ENCODE results near the gene RNASE9. TPM values are rescaled to one million over a fixed set of nuclear protein-coding genes. Genes with fewer than 3 reads are reported as not detected.
"Not testable (repeated sequence)": the region's sequence is repeated elsewhere in the genome, so short reads cannot be mapped to it uniquely, and the experiment has no call there.

The RNASE9 gene
- polyA plus RNA-seq, 2 of the 4 experiments (the other 2 are of a cell fraction), result not detected

DNA sequence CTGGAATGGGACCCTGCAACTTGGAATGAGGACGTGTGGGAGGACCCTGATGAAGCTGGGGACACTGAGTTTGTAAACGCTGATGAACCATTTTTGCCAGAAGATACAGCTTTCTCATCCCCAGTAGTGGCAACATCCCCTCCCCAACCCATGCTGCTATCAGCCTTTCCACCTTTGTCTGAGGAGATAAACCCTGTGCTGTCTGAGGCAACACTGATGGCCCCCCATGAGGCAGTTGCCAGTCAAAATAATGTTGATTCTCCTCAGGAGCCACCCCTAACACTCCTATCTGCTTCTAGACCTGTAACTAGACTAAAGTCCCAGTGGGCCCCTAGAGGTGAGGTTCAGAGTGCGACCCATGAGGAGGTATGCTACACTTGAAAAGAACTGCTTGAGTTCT, 7.5 kb upstream of the RNASE9 start:
- ChIA-PET POLR2A (no interaction called here), CTCF (interaction anchor here (0.6 to 1.1 kb wide), 2 partner anchors 10 to 22 kb away, joined by 3 read pairs; no protein-coding TSS in a partner anchor)
- Histone ChIP-seq H3K9me3 (peaks cover 14% of the 10 kb centered on the region), H3K27ac (no peak overlapping the region), H3K4me3 (no peak overlapping the region), H3K4me2 (no peak overlapping the region), H3K4me1 (no peaks in the 10 kb centered on the region)
- TF ChIP-seq SREBF2 (IDR thresholded peaks at IDR 0.05), result no peak
- TF ChIP-seq ELK1 (IDR thresholded peaks at IDR 0.05; ENCODE audit: low read depth, low read length), result no peak
- no peak for TF ChIP-seq KDM1A (IDR thresholded peaks at IDR 0.05; ENCODE audit: low read depth)
- no peak for TF ChIP-seq ZFP36 (IDR thresholded peaks at IDR 0.05; ENCODE audit: borderline replicate concordance, partially characterized antibody)
- no peak for TF ChIP-seq HOXB13 (CRISPR knock-in tag; IDR thresholded peaks at IDR 0.05; ENCODE audit: low read depth)
- TF ChIP-seq CHD4 (IDR thresholded peaks at IDR 0.05; ENCODE audit: borderline replicate concordance), result no peak
- TF ChIP-seq MAFK (IDR thresholded peaks at IDR 0.05; ENCODE audit: partially characterized antibody), result no peak
- TF ChIP-seq FOSL2 (IDR thresholded peaks at IDR 0.05), result no peak
- TF ChIP-seq FOSL2 (CRISPR knock-in tag; IDR thresholded peaks at IDR 0.05), result no peak
- no peak for TF ChIP-seq HES2 (IDR thresholded peaks at IDR 0.05)
- TF ChIP-seq CBX8 (IDR thresholded peaks at IDR 0.05), result no peak
- no peak for TF ChIP-seq HOXB5 (CRISPR knock-in tag; IDR thresholded peaks at IDR 0.05)
- TF ChIP-seq NPAS2 (CRISPR knock-in tag; IDR thresholded peaks at IDR 0.05; ENCODE audit: borderline replicate concordance), result no peak
- TF ChIP-seq MAX (IDR thresholded peaks at IDR 0.05), result no peak
- no peak for TF ChIP-seq EHF (CRISPR knock-in tag; IDR thresholded peaks at IDR 0.05)
- no peak for TF ChIP-seq MYC (IDR thresholded peaks at IDR 0.05; ENCODE audit: borderline replicate concordance, low read length)
- TF ChIP-seq ZC3H11A (IDR thresholded peaks at IDR 0.05), result no peak
- TF ChIP-seq RCOR1 (IDR thresholded peaks at IDR 0.05; ENCODE audit: low read depth, low read length), result no peak
- no peak for TF ChIP-seq NFE2L2 (conservative IDR thresholded peaks at IDR 0.05; ENCODE audit: low read length)
- TF ChIP-seq CEBPB (IDR thresholded peaks at IDR 0.05), result no peak
- TF ChIP-seq SMC3 (IDR thresholded peaks at IDR 0.05), result no peak
- FAIRE-seq, result no peak
- WGBS (ENCODE audit: missing lambda C conversion rate), result 17% methylated on average over 3 of the region's 3 CpGs
- no peak for DNase-seq (ENCODE audit: low read depth in 1 of 2, low spot score in 1 of 2)
- no peak for ATAC-seq

DNA sequence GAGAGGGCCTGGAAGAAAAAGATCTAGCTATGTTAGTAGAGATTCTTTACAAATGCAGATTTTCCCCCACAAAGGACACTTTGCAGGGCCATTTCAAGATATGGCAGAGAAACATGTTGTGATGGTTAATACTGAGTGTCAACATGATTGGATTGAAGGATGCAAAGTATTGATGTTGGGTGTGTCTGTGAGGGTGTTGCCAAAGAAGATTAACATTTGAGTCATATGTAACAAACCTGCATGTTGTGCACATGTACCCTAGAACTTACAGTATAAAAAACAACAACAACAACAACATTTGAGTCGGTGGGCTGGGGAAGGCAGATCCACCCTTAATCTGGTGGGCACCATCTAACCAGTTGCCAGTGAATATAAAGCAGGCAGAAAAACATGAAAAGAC, 6.4 kb upstream of the RNASE9 start:
- ATAC-seq; H3K4me1 ChIP-seq; H3K4me3 ChIP-seq; POLR2A ChIA-PET; FAIRE-seq; DNase-seq (ENCODE audit: low read depth in 1 of 2, low spot score in 1 of 2); H3K4me2 ChIP-seq; H3K27ac ChIP-seq: not testable (repeated sequence)
- WGBS (ENCODE audit: missing lambda C conversion rate), result 0% methylated on average over 1 of the region's 1 CpG
- CTCF ChIA-PET, result interaction anchor here (1.4 kb wide), 1 partner anchor 36 kb away, joined by 6 read pairs; no protein-coding TSS in a partner anchor
- peaks cover 14% of the 10 kb centered on the region for H3K9me3 ChIP-seq

DNA sequence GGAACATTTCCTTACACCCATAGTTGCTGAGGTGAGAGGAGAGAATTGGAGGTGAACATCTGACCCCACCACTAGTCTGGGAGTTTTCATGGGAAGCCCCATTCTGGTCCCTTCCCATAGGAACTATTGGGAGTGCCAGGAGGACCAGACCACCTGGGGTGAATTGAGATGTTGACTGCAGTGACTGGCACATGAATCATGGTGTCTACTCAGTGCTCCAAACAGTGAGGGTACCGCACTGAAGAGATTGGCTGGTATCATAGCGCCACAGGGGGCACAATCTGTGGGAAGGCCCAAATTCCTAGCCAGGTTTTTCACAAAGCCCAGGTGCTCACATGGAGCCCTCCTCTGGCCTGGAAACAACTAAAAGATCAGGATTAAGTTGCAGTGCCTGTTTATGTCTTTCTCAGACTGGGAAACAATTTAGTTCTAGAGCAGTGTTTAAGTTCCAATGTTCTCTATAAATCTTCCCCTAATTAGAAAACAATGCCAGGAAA, 3.7 kb upstream of the RNASE9 start:
- H3K4me1 ChIP-seq, result no peaks in the 10 kb centered on the region
- no peak for DNase-seq (ENCODE audit: low read depth in 1 of 2, low spot score in 1 of 2)
- no peak overlapping the region for H3K27ac ChIP-seq
- POLR2A ChIA-PET, result no interaction called here
- 33% methylated on average over 2 of the region's 2 CpGs for WGBS (ENCODE audit: missing lambda C conversion rate)
- H3K4me2 ChIP-seq, result no peak overlapping the region
- FAIRE-seq, result no peak
- peaks cover 14% of the 10 kb centered on the region for H3K9me3 ChIP-seq
- ATAC-seq, result no peak
- TF ChIP-seq MAX (IDR thresholded peaks at IDR 0.05) (no peak), E2F6 (IDR thresholded peaks at IDR 0.05; ENCODE audit: borderline replicate concordance, low read depth) (no peak), RNF2 (IDR thresholded peaks at IDR 0.05; ENCODE audit: borderline replicate concordance, low read depth) (no peak), FOSL2 (IDR thresholded peaks at IDR 0.05) (no peak), FOSL2 (CRISPR knock-in tag; IDR thresholded peaks at IDR 0.05) (no peak), EHF (CRISPR knock-in tag; IDR thresholded peaks at IDR 0.05) (no peak), HOXA7 (CRISPR knock-in tag; IDR thresholded peaks at IDR 0.05) (no peak), ESRRA (IDR thresholded peaks at IDR 0.05; ENCODE audit: borderline replicate concordance, low read length) (no peak)
- TF ChIP-seq, protein P1, sequence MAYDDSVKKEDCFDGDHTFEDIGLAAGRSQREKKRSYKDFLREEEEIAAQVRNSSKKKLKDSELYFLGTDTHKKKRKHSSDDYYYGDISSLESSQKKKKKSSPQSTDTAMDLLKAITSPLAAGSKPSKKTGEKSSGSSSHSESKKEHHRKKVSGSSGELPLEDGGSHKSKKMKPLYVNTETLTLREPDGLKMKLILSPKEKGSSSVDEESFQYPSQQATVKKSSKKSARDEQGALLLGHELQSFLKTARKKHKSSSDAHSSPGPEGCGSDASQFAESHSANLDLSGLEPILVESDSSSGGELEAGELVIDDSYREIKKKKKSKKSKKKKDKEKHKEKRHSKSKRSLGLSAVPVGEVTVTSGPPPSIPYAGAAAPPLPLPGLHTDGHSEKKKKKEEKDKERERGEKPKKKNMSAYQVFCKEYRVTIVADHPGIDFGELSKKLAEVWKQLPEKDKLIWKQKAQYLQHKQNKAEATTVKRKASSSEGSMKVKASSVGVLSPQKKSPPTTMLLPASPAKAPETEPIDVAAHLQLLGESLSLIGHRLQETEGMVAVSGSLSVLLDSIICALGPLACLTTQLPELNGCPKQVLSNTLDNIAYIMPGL (CRISPR knock-in tag; IDR thresholded peaks at IDR 0.05; ENCODE audit: borderline replicate concordance), result no peak
- TF ChIP-seq, protein P2, sequence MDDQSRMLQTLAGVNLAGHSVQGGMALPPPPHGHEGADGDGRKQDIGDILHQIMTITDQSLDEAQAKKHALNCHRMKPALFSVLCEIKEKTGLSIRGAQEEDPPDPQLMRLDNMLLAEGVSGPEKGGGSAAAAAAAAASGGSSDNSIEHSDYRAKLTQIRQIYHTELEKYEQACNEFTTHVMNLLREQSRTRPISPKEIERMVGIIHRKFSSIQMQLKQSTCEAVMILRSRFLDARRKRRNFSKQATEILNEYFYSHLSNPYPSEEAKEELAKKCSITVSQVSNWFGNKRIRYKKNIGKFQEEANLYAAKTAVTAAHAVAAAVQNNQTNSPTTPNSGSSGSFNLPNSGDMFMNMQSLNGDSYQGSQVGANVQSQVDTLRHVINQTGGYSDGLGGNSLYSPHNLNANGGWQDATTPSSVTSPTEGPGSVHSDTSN (IDR thresholded peaks at IDR 0.05), result no peak
- H3K4me3 ChIP-seq, result no peak overlapping the region
- CTCF ChIA-PET, result no interaction called here
